ENCODE measurements around the gene CCM2.

Gene CCM2

GRCh38 chr7:45066409-45066808 lies 66.4 kb downstream of the CCM2 start:
- TF ChIP-seq REST (IDR thresholded peaks at IDR 0.05; ENCODE audit: insufficient read depth in 1 of 2, low read depth in 2 of 2, low read length in 2 of 2) (no peak), TAF1 (IDR thresholded peaks at IDR 0.05; ENCODE audit: borderline replicate concordance, insufficient read depth, low read length) (no peak), POLR2AphosphoS5 (IDR thresholded peaks at IDR 0.05; ENCODE audit: low read depth, low read length) (no peak), FOXP2 (optimal IDR thresholded peaks at IDR 0.05; ENCODE audit: borderline replicate concordance, extremely low read depth, extremely low read length, insufficient read depth) (no peak), SIN3A (IDR thresholded peaks at IDR 0.05; ENCODE audit: borderline replicate concordance, insufficient read depth, low read length) (no peak)

- TF ChIP-seq SIN3A (IDR thresholded peaks at IDR 0.05; ENCODE audit: borderline replicate concordance, insufficient read depth, low read length): no peak
- no peak for TF ChIP-seq TAF1 (IDR thresholded peaks at IDR 0.05; ENCODE audit: borderline replicate concordance, insufficient read depth, low read length)
- TF ChIP-seq FOXP2 (optimal IDR thresholded peaks at IDR 0.05; ENCODE audit: borderline replicate concordance, extremely low read depth, extremely low read length, insufficient read depth): no peak
- TF ChIP-seq REST (IDR thresholded peaks at IDR 0.05; ENCODE audit: insufficient read depth in 1 of 2, low read depth in 2 of 2, low read length in 2 of 2): no peak
- no peak for TF ChIP-seq POLR2AphosphoS5 (IDR thresholded peaks at IDR 0.05; ENCODE audit: low read depth, low read length)
Measured at GRCh38 chr7:45067582-45067981, 67.6 kb downstream of the CCM2 start.

DNA sequence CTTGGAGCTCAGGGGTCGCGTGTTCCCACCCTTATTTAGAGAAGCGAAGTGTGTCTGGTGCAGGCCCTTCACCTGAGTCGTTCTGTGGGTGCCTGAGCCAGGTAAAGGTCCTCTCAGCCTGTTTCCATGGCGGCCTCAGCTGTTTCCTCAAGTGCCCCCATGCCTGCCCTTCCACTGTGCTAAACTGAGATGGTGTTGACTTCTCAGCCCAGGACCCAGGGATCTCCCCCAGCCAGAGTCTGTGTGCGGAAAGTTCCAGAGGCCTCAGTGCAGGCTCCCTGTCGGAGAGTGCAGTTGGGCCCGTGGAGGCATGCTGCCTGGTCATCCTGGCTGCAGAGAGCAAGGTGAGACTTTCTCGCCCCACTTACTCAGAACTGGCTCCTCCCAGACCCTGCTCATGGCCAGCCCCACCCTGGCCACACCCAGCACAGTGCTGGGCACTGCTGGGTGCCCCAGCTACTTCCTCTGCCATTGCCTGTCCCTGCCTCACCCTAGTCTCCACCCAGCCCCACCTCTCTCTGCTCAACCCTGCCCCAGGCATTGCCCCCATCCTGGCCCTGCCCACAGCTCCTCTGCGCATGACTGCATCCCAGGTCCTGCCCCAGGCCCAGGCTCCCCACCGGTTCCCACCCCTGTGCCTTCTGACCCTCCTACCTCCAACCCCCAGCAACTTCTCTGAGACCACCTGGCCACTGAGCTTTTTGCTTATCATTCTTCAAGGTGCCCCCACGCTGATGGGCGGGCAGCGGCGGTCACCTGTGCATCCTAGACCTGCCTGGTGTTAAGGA lies 68.4 kb downstream of the CCM2 start:
- no peak for TF ChIP-seq SIN3A (IDR thresholded peaks at IDR 0.05; ENCODE audit: borderline replicate concordance, insufficient read depth, low read length)
- TF ChIP-seq POLR2AphosphoS5 (IDR thresholded peaks at IDR 0.05; ENCODE audit: low read depth, low read length): no peak
- no peak for TF ChIP-seq FOXP2 (optimal IDR thresholded peaks at IDR 0.05; ENCODE audit: borderline replicate concordance, extremely low read depth, extremely low read length, insufficient read depth)
- TF ChIP-seq TAF1 (IDR thresholded peaks at IDR 0.05; ENCODE audit: borderline replicate concordance, insufficient read depth, low read length): no peak
- TF ChIP-seq REST (IDR thresholded peaks at IDR 0.05; ENCODE audit: insufficient read depth in 1 of 2, low read depth in 2 of 2, low read length in 2 of 2): no peak

DNA sequence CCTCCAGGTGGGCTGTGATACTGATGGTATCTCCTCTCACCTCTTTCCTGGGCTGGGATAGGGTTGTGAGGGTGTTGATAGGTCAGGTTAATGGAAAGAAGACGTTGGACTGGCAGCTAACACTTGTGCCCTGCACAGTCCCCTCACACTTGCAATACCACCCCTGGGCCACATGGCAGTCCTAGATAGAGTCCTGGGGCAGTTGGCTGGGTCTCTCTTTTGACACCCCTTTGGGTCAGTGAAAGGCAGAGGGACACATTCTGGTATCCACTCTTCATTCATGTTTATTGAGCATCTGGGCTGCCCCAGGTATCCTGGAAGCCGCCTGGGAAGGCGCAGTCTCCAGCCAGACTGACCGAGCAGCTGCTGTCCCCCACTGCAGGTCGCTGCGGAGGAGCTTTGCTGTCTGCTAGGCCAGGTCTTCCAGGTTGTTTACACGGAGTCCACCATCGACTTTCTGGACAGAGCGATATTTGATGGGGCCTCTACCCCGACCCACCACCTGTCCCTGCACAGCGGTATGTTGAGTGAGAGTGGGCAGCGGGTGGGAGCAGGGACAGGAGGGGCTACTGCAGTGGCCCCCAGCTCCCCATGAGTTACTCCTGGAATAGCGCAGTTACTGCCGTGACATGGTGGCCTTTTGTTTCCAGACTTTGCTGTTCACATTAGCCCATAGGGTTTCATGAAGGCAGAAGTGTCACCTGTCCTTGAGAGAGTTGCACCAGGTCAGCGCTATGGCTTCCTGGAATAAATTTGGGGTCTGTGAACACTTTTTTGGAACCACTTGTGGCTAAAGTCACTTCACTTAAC lies 69.6 kb downstream of the CCM2 start:
- no peak for TF ChIP-seq POLR2AphosphoS5 (IDR thresholded peaks at IDR 0.05; ENCODE audit: low read depth, low read length)
- TF ChIP-seq SIN3A (IDR thresholded peaks at IDR 0.05; ENCODE audit: borderline replicate concordance, insufficient read depth, low read length): no peak
- TF ChIP-seq TAF1 (IDR thresholded peaks at IDR 0.05; ENCODE audit: borderline replicate concordance, insufficient read depth, low read length): no peak
- no peak for TF ChIP-seq FOXP2 (optimal IDR thresholded peaks at IDR 0.05; ENCODE audit: borderline replicate concordance, extremely low read depth, extremely low read length, insufficient read depth)
- no peak for TF ChIP-seq REST (IDR thresholded peaks at IDR 0.05; ENCODE audit: insufficient read depth in 1 of 2, low read depth in 2 of 2, low read length in 2 of 2)

Data from PFSK-1 (cell line).